ENCODE measurements around the gene A3GALT2. TPM values are rescaled to one million over a fixed set of nuclear protein-coding genes. Genes with fewer than 3 reads are reported as not detected.

Gene A3GALT2
- total and polyA plus RNA-seq, 8 donors, result not detected

DNA sequence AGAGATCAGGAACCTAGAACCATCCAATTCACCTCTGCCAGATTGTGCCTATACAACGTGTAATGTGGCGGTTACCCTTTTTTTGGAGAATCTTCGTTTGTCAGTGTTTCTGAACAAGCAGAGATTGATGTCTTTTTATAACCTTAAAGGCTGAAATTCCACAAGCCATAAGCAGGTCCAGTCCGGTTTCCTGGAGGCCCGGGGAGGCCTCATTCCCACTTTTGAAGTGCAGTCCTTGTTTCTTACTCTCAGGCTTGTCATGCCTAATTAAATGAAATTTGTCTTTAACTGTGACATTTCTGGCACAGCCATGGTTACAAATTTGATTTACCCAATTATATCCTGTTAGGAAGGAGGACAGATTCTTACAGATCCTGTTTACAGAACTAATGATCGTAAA is 36.8 kb downstream of the A3GALT2 start:
- 82 to 93% (median 87%) methylated on average over 6 of the region's 6 CpGs for WGBS, 5 donors
- no peak overlapping the region for H3K4me3 ChIP-seq
- H3K4me1 ChIP-seq, result peaks cover 0 to 11% (median 0%) of the 10 kb centered on the region in 4 donors
- intact Hi-C loops (cut with DNase I; ENCODE audit: low total_unique reads), result no loop called here
- no peak for TF ChIP-seq POLR2AphosphoS5 (IDR thresholded peaks at IDR 0.05)
- no peak for DNase-seq
- H3K27ac ChIP-seq, result no peak overlapping the region
- no peaks in the 10 kb centered on the region for H3K9me3 ChIP-seq
- H3K27me3 ChIP-seq, result no peaks in the 10 kb centered on the region
- peaks cover 27 to 82% (median 70%) of the 10 kb centered on the region in 4 donors for H3K36me3 ChIP-seq

DNA sequence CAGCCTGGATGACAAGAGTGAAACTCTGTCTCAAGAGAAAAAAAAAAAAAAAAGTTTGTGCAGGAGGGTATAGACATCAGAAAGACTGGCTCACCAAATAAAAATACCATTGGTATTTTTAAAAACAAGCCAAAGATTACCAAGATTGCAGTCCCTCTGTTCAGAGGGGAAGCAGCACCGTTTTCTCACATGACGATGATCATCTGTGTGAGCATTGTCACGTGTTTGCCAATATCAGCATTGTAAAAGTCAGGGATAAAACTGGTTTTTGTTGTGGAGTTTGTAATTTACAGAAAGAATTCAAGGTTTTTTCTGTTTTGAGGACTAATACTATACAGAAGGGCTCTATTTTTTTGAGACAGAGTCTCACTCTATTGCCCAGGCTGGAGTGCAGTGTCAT is 38.1 kb downstream of the A3GALT2 start:
- peaks cover 28 to 85% (median 75%) of the 10 kb centered on the region in 4 donors for H3K36me3 ChIP-seq
- no peak overlapping the region for H3K4me3 ChIP-seq
- TF ChIP-seq POLR2A (IDR thresholded peaks at IDR 0.05), result no peak
- no peak for TF ChIP-seq POLR2AphosphoS5 (IDR thresholded peaks at IDR 0.05)
- TF ChIP-seq, protein P1, sequence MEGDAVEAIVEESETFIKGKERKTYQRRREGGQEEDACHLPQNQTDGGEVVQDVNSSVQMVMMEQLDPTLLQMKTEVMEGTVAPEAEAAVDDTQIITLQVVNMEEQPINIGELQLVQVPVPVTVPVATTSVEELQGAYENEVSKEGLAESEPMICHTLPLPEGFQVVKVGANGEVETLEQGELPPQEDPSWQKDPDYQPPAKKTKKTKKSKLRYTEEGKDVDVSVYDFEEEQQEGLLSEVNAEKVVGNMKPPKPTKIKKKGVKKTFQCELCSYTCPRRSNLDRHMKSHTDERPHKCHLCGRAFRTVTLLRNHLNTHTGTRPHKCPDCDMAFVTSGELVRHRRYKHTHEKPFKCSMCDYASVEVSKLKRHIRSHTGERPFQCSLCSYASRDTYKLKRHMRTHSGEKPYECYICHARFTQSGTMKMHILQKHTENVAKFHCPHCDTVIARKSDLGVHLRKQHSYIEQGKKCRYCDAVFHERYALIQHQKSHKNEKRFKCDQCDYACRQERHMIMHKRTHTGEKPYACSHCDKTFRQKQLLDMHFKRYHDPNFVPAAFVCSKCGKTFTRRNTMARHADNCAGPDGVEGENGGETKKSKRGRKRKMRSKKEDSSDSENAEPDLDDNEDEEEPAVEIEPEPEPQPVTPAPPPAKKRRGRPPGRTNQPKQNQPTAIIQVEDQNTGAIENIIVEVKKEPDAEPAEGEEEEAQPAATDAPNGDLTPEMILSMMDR (IDR thresholded peaks at IDR 0.05), result no peak
- no peak for TF ChIP-seq EP300 (IDR thresholded peaks at IDR 0.05)
- no peaks in the 10 kb centered on the region for H3K27me3 ChIP-seq
- DNase-seq, result no peak
- WGBS, 5 donors, result 85 to 92% (median 90%) methylated on average over 3 of the region's 3 CpGs
- intact Hi-C loops (cut with DNase I; ENCODE audit: low total_unique reads), result no loop called here
- H3K27ac ChIP-seq, result no peak overlapping the region
- no peaks in the 10 kb centered on the region for H3K9me3 ChIP-seq
- peaks cover 0 to 11% (median 0%) of the 10 kb centered on the region in 4 donors for H3K4me1 ChIP-seq

DNA sequence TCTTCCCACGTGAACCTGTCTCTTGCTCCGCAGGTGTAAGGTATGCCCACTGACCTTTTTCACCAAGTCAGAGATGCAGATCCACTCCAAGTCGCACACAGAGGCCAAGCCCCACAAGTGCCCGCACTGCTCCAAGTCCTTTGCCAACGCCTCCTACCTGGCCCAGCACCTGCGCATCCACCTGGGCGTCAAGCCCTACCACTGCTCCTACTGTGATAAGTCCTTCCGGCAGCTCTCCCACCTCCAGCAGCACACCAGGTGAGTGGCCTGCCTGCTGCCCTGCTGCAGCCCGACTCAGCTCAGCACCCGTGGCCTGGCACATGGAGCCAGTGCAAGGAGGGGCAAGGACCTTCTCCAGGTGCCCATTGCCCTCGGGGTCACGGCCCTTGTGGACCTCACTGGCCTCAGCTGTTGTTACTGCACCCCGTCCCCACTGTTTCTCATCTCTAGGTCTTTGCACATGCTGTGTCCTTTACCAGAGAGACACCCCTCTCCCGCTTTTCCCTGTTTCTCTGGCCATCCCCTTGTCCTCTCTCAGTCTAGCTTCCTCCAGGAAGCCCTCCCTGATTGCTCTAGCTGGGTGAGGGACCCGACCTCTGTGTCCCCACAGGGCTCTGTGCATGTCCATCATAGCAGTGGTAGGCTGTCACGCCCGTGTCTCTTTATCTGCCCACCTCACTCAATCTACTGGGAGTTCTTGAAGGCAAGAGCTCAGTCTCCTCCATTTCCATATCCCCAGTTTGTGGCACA is 39.2 kb downstream of the A3GALT2 start:
- H3K9me3 ChIP-seq, result no peaks in the 10 kb centered on the region
- no peak for DNase-seq
- peaks cover 35 to 94% (median 80%) of the 10 kb centered on the region in 4 donors for H3K36me3 ChIP-seq

DNA sequence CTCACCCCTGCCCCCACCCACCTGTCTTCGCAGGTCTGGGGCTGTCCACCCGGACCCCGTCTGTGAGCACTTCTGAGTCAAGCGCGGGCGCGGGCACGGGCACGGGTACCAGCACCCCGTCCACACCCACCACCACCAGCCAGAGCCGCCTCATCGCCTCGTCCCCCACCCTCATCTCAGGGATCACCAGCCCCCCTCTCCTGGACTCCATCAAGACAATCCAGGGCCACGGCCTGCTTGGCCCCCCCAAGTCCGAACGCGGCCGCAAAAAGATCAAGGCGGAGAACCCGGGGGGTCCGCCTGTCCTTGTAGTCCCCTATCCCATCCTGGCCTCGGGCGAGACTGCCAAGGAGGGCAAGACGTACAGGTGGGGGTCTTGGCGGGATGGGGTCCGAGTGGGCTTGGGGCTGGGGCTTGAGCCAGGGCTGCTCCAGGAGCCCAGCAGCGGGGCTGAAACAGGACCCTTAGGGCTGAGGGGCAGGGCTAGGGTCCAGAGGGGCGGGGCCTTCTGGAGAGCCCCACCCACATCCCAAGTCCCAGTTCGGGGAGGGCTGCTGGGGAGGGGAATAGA is 40.7 kb downstream of the A3GALT2 start:
- Histone ChIP-seq H3K27ac (no peak overlapping the region), H3K4me1 (peaks cover 0 to 1% (median 0%) of the 10 kb centered on the region in 4 donors), H3K36me3 (peaks cover 35 to 95% (median 86%) of the 10 kb centered on the region in 4 donors), H3K9me3 (no peaks in the 10 kb centered on the region), H3K4me3 (no peak overlapping the region), H3K27me3 (no peaks in the 10 kb centered on the region)
- intact Hi-C loops (cut with DNase I; ENCODE audit: low total_unique reads), result no loop called here
- no peak for DNase-seq
- 95 to 97% (median 96%) methylated on average over 24 to 29 of the region's 29 CpGs for WGBS, 5 donors
- TF ChIP-seq POLR2A (IDR thresholded peaks at IDR 0.05) (no peak), EP300 (IDR thresholded peaks at IDR 0.05) (no peak), POLR2AphosphoS5 (IDR thresholded peaks at IDR 0.05) (no peak)

More for the DNA sequence above, 39.2 kb downstream of the A3GALT2 start:
- WGBS, 5 donors, result 92 to 96% (median 93%) methylated on average over 16 to 17 of the region's 17 CpGs
- no peak overlapping the region for H3K4me3 ChIP-seq
- H3K27ac ChIP-seq, result no peak overlapping the region
- no peaks in the 10 kb centered on the region for H3K27me3 ChIP-seq
- intact Hi-C loops (cut with DNase I; ENCODE audit: low total_unique reads), result no loop called here
- TF ChIP-seq POLR2AphosphoS5 (IDR thresholded peaks at IDR 0.05) (no peak), POLR2A (IDR thresholded peaks at IDR 0.05) (no peak), EP300 (IDR thresholded peaks at IDR 0.05) (no peak)
- TF ChIP-seq, protein P1 (IDR thresholded peaks at IDR 0.05), result no peak
- peaks cover 0 to 11% (median 0%) of the 10 kb centered on the region in 4 donors for H3K4me1 ChIP-seq

DNA sequence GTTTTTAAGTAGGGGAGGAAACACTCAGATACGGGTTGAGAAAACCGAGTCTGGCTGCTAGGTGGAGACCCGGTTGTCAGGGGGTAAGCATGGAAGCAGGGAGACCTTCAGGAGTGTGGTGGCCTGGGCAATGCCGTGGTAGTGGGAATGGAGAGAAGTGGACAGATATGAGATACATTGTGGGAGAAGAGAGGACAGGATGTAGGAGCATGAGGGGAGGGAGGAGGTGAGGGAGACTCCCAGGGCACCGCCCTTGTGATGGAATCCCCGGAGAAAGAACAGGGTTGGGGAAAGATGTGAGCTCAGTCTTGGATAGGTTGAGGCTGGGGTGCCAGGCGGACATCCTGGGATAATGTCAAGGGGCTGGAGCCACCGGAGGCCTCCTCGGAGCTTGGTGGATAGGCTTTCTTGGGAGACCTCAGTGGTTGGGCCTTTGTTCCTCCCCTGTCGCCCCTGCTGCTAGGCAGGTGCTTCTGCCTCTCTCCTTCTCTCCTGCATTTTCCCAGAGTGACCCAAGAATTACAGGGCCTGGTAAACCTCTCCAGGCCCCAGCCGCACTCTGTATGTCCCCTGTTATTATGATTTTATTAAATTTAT is 43.3 kb downstream of the A3GALT2 start:
- no peak for DNase-seq
- H3K9me3 ChIP-seq, result no peaks in the 10 kb centered on the region
- WGBS, 5 donors, result 88 to 95% (median 93%) methylated on average over 11 of the region's 11 CpGs
- H3K4me3 ChIP-seq, result no peak overlapping the region
- H3K27ac ChIP-seq, result no peak overlapping the region
- H3K36me3 ChIP-seq, result peaks cover 35 to 69% (median 66%) of the 10 kb centered on the region in 4 donors
- no peak for TF ChIP-seq POLR2AphosphoS5 (IDR thresholded peaks at IDR 0.05)
- TF ChIP-seq, protein P1 (IDR thresholded peaks at IDR 0.05), result no peak
- no peak for TF ChIP-seq POLR2A (IDR thresholded peaks at IDR 0.05)
- no peak for TF ChIP-seq EP300 (IDR thresholded peaks at IDR 0.05)
- H3K27me3 ChIP-seq, result no peaks in the 10 kb centered on the region
- intact Hi-C loops (cut with DNase I; ENCODE audit: low total_unique reads), result no loop called here
- peaks cover 0 to 22% (median 2%) of the 10 kb centered on the region in 4 donors for H3K4me1 ChIP-seq

Measured in stomach (tissue), 9 donors.